ENCODE data around the gene CYS1.
"Not testable (repeated sequence)": the region's sequence is repeated elsewhere in the genome, so short reads cannot be mapped to it uniquely, and the experiment has no call there.

The CYS1 gene

DNA sequence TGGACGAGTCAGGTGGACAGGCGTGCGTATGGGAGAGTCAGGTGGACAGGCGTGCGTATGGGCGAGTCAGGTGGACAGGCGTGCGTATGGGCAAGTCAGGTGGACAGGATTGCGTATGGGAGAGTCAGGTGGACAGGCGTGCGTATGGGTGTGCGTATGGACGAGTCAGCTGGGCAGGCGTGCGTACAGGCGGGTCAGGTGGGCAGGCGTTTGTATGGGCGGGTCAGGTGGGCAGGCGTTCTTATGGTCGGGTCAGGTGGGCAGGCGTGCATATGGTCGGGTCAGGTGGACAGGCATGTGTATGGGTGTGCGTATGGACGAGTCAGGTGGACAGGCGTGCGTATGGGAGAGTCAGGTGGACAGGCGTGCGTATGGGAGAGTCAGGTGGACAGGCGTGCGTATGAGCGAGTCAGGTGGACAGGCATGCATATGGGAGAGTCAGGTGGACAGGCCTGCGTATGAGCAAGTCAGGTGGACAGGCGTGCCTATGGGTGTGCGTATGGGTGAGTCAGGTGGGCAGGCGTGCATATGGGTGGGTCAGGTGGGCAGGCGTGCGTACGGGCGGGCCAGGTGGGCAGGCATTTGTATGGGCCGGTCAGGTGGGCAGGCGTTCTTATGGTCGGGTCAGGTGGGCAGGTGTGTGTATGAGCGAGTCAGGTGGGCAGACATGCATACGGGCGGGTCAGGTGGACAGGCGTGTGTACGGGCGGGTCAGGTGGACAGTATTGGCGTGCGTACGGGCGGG lies 69.2 kb downstream of the CYS1 start:
- not testable (repeated sequence) for H3K79me2 ChIP-seq (ENCODE audit: insufficient read depth, low read length); H3K9me2 ChIP-seq (ENCODE audit: low read depth, low read length); H4K20me1 ChIP-seq (ENCODE audit: insufficient read depth, low read length); H3F3A ChIP-seq (ENCODE audit: insufficient read depth, low read length); H3K4me3 ChIP-seq (ENCODE audit: low read depth, low read length, poor library complexity, severe bottlenecking); H3K27me3 ChIP-seq (ENCODE audit: insufficient read depth, low read length); H3K4me1 ChIP-seq (ENCODE audit: insufficient read depth, low read length, severe bottlenecking); H3K9me3 ChIP-seq (ENCODE audit: low read length); H3K27ac ChIP-seq (ENCODE audit: low read depth, low read length, poor library complexity, severe bottlenecking); H3K4me2 ChIP-seq (ENCODE audit: low read length); H3K9ac ChIP-seq (ENCODE audit: low read length); H3K36me3 ChIP-seq (ENCODE audit: insufficient read depth, low read length); H2AFZ ChIP-seq (ENCODE audit: low read length)

DNA sequence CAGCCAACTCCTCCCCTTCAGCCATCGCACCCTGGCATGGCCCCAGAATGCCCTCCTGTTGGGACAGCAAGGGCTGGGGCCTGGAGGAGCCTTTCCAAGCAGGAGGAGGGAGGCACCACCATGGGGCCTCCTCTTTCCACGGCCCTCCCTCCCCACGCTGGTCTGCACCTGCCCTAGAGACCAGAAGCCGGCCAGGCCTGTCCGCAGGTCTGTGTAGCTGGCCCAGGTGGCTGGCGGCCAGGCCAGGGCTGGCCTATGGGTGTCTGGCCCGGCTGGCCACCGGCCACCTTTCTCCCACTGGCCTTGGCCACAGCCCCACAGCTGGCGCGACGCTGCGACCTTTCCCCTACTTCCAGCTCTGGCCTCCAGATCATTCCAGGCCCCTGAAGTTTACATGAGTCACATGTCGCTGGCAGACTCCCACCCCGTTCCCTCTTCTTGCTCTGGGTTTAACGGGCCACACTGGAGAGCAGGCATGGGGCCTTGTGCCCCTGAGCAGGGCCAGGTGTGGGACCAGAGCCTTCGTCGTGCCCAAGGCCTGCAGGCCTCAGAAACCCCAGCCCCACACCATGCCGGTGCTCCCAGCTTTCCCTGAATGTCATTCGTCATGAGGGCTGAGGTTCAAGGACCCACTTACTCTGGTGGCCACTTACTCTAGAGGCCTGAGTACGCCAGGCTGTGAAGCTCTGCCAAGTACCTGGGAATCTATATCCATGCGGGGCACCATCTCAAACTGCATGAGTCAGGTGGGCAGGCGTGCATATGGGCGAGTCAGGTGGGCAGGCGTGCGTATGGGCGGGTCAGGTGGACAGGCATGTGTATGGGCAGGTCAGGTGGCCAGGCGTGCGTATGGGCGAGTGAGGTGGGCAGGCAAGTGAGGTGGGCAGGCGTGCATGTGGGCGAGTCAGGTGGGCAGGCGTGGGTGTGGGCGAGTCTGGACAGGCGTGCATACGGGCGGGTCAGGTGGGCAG lies 70.1 kb downstream of the CYS1 start:
- Histone ChIP-seq H2AFZ (ENCODE audit: low read length) (no peak overlapping the region), H3K9me3 (ENCODE audit: low read length) (no peaks in the 10 kb centered on the region), H3F3A (ENCODE audit: insufficient read depth, low read length) (no peaks in the 10 kb centered on the region), H4K20me1 (ENCODE audit: insufficient read depth, low read length) (no peaks in the 10 kb centered on the region), H3K4me3 (ENCODE audit: low read depth, low read length, poor library complexity, severe bottlenecking) (no peak overlapping the region), H3K9me2 (ENCODE audit: low read depth, low read length) (no peaks in the 10 kb centered on the region), H3K4me1 (ENCODE audit: insufficient read depth, low read length, severe bottlenecking) (no peaks in the 10 kb centered on the region), H3K9ac (ENCODE audit: low read length) (no peak overlapping the region), H3K36me3 (ENCODE audit: insufficient read depth, low read length) (no peaks in the 10 kb centered on the region), H3K27ac (ENCODE audit: low read depth, low read length, poor library complexity, severe bottlenecking) (no peak overlapping the region), H3K4me2 (ENCODE audit: low read length) (no peak overlapping the region), H3K79me2 (ENCODE audit: insufficient read depth, low read length) (no peaks in the 10 kb centered on the region), H3K27me3 (ENCODE audit: insufficient read depth, low read length) (no peaks in the 10 kb centered on the region)
- TF ChIP-seq EZH2 (IDR thresholded peaks at IDR 0.05; ENCODE audit: borderline replicate concordance, low read length), result no peak
- TF ChIP-seq, protein P1, sequence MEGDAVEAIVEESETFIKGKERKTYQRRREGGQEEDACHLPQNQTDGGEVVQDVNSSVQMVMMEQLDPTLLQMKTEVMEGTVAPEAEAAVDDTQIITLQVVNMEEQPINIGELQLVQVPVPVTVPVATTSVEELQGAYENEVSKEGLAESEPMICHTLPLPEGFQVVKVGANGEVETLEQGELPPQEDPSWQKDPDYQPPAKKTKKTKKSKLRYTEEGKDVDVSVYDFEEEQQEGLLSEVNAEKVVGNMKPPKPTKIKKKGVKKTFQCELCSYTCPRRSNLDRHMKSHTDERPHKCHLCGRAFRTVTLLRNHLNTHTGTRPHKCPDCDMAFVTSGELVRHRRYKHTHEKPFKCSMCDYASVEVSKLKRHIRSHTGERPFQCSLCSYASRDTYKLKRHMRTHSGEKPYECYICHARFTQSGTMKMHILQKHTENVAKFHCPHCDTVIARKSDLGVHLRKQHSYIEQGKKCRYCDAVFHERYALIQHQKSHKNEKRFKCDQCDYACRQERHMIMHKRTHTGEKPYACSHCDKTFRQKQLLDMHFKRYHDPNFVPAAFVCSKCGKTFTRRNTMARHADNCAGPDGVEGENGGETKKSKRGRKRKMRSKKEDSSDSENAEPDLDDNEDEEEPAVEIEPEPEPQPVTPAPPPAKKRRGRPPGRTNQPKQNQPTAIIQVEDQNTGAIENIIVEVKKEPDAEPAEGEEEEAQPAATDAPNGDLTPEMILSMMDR (IDR thresholded peaks at IDR 0.05; ENCODE audit: low read length), result no peak

DNA sequence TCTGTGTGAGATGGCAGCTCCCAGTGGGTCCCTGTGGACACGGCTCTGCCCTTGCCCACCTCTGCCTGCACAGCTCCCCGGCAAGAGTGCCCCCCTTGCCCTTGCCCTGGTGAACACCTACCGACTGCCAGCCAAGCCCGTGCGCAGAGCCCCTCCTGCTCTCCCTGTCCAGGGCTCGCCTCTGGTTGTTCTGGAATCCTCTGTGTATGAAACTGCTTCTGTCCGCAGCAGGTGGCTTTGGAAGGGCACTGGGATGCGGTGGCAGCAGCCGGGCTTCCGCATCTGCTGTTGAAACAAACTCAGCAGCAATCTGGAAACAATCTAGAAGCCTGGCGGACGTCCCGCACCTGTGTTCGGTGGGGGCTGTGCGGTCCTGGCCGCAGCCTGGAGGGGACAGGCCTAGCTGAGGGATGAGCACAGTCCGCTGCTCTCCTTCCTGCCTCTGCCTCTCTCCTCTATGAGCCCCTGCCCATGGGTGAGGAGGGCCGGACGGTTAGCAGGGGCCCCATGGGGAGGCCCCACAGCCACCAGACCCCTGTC lies 70.9 kb downstream of the CYS1 start:
- TF ChIP-seq EZH2 (IDR thresholded peaks at IDR 0.05; ENCODE audit: borderline replicate concordance, low read length), result no peak
- TF ChIP-seq, protein P1 (IDR thresholded peaks at IDR 0.05; ENCODE audit: low read length), result no peak
- Histone ChIP-seq H3K27me3 (ENCODE audit: insufficient read depth, low read length) (no peaks in the 10 kb centered on the region), H3K36me3 (ENCODE audit: insufficient read depth, low read length) (no peaks in the 10 kb centered on the region), H3K9me3 (ENCODE audit: low read length) (no peaks in the 10 kb centered on the region), H2AFZ (ENCODE audit: low read length) (no peak overlapping the region), H3K27ac (ENCODE audit: low read depth, low read length, poor library complexity, severe bottlenecking) (no peak overlapping the region), H3K4me2 (ENCODE audit: low read length) (no peak overlapping the region), H3F3A (ENCODE audit: insufficient read depth, low read length) (no peaks in the 10 kb centered on the region), H3K4me1 (ENCODE audit: insufficient read depth, low read length, severe bottlenecking) (no peaks in the 10 kb centered on the region), H4K20me1 (ENCODE audit: insufficient read depth, low read length) (no peaks in the 10 kb centered on the region), H3K9ac (ENCODE audit: low read length) (no peak overlapping the region), H3K9me2 (ENCODE audit: low read depth, low read length) (no peaks in the 10 kb centered on the region), H3K79me2 (ENCODE audit: insufficient read depth, low read length) (no peaks in the 10 kb centered on the region), H3K4me3 (ENCODE audit: low read depth, low read length, poor library complexity, severe bottlenecking) (no peak overlapping the region)

Data from OCI-LY1 (cell line).